Adrenal gland (tissue), 5 donors: ENCODE measurements around the gene HDLBP.

Experiments used
- CTCF ChIP-seq, 6 experiments: fragments of 450-650 bp in 4 of 6; fragments of 200-600 bp in 2 of 6; sonication (generic) in 1 of 6; IDR thresholded peaks; 1 replicate in 5 of 6; 2 replicates in 1 of 6; pipeline versions ENCODE4 v1.5.1 to v1.8.0; 2016 to 2021; ENCODE audit warnings: antibody characterized with exemption in 6 of 6, mild to moderate bottlenecking in 2 of 6, moderate library complexity in 1 of 6
- POLR2A ChIP-seq, 2 donors: fragments of 450-650 bp; IDR thresholded peaks; one replicate each; pipeline ENCODE4 v1.6.1; 2017; ENCODE audit warnings: antibody characterized with exemption in 2 of 2, mild to moderate bottlenecking in 2 of 2, moderate library complexity in 1 of 2
- donor health status: DM: no; HTN: no; CAD: no.

- TF ChIP-seq CTCF (IDR thresholded peaks at IDR 0.05) (no peak), POLR2A (IDR thresholded peaks at IDR 0.05) (no peak)
Observed at GRCh38 chr2:241229563-241230401, 85.7 kb downstream of the HDLBP start.
